ENCODE data around the gene ADAMTS2.

The ADAMTS2 gene

GRCh38 chr5:179322071-179323025 is 22.9 kb downstream of the ADAMTS2 start:
- Histone ChIP-seq H3K4me3 (no peak overlapping the region), H3K36me3 (ENCODE audit: insufficient read depth, low read length) (no peaks in the 10 kb centered on the region), H3K9ac (ENCODE audit: insufficient read length) (no peak overlapping the region), H3K27ac (no peak overlapping the region), H3K9me3 (ENCODE audit: low read depth, low read length) (no peaks in the 10 kb centered on the region)
- DNase-seq (ENCODE audit: low read depth, low spot score) = no peak
- TF ChIP-seq EZH2 (IDR thresholded peaks at IDR 0.05) (no peak), FOXP2 (optimal IDR thresholded peaks at IDR 0.05; ENCODE audit: control extremely low read depth, extremely low read length, insufficient read depth) (no peak), POLR2AphosphoS5 (IDR thresholded peaks at IDR 0.05; ENCODE audit: borderline replicate concordance, low read depth, low read length) (no peak)

GRCh38 chr5:179321206-179321987 is 23.9 kb downstream of the ADAMTS2 start:
- H3K27ac ChIP-seq = no peak overlapping the region
- no peak overlapping the region for H3K9ac ChIP-seq (ENCODE audit: insufficient read length)
- no peaks in the 10 kb centered on the region for H3K9me3 ChIP-seq (ENCODE audit: low read depth, low read length)
- DNase-seq (ENCODE audit: low read depth, low spot score) = no peak
- H3K36me3 ChIP-seq (ENCODE audit: insufficient read depth, low read length) = no peaks in the 10 kb centered on the region
- no peak overlapping the region for H3K4me3 ChIP-seq
- no peak for TF ChIP-seq POLR2AphosphoS5 (IDR thresholded peaks at IDR 0.05; ENCODE audit: borderline replicate concordance, low read depth, low read length)

- H3K4me3 ChIP-seq = no peak overlapping the region
- DNase-seq (ENCODE audit: low read depth, low spot score) = no peak
- TF ChIP-seq POLR2AphosphoS5 (IDR thresholded peaks at IDR 0.05; ENCODE audit: borderline replicate concordance, low read depth, low read length) = no peak
- TF ChIP-seq EZH2 (IDR thresholded peaks at IDR 0.05) = no peak
- TF ChIP-seq FOXP2 (optimal IDR thresholded peaks at IDR 0.05; ENCODE audit: control extremely low read depth, extremely low read length, insufficient read depth) = no peak
- H3K36me3 ChIP-seq (ENCODE audit: insufficient read depth, low read length) = no peaks in the 10 kb centered on the region
- H3K27ac ChIP-seq = no peak overlapping the region
- no peak overlapping the region for H3K9ac ChIP-seq (ENCODE audit: insufficient read length)
- H3K9me3 ChIP-seq (ENCODE audit: low read depth, low read length) = no peaks in the 10 kb centered on the region
These were observed 25.4 kb downstream of the ADAMTS2 start for GRCh38 chr5:179319741-179320281.

GRCh38 chr5:179319123-179319522 is 26.1 kb downstream of the ADAMTS2 start:
- no peak overlapping the region for H3K4me3 ChIP-seq
- no peak for TF ChIP-seq POLR2AphosphoS5 (IDR thresholded peaks at IDR 0.05; ENCODE audit: borderline replicate concordance, low read depth, low read length)
- TF ChIP-seq EZH2 (IDR thresholded peaks at IDR 0.05) = no peak
- TF ChIP-seq FOXP2 (optimal IDR thresholded peaks at IDR 0.05; ENCODE audit: control extremely low read depth, extremely low read length, insufficient read depth) = no peak
- DNase-seq (ENCODE audit: low read depth, low spot score) = no peak
- no peak overlapping the region for H3K27ac ChIP-seq
- H3K9ac ChIP-seq (ENCODE audit: insufficient read length) = no peak overlapping the region
- no peaks in the 10 kb centered on the region for H3K36me3 ChIP-seq (ENCODE audit: insufficient read depth, low read length)
- no peaks in the 10 kb centered on the region for H3K9me3 ChIP-seq (ENCODE audit: low read depth, low read length)

- no peak for TF ChIP-seq POLR2AphosphoS5 (IDR thresholded peaks at IDR 0.05; ENCODE audit: borderline replicate concordance, low read depth, low read length)
- TF ChIP-seq FOXP2 (optimal IDR thresholded peaks at IDR 0.05; ENCODE audit: control extremely low read depth, extremely low read length, insufficient read depth) = no peak
- TF ChIP-seq EZH2 (IDR thresholded peaks at IDR 0.05) = no peak
- no peak for DNase-seq (ENCODE audit: low read depth, low spot score)
- Histone ChIP-seq H3K9me3 (ENCODE audit: low read depth, low read length) (no peaks in the 10 kb centered on the region), H3K27ac (no peak overlapping the region), H3K36me3 (ENCODE audit: insufficient read depth, low read length) (no peaks in the 10 kb centered on the region), H3K9ac (ENCODE audit: insufficient read length) (no peak overlapping the region), H3K4me3 (no peak overlapping the region)
These were observed 26.9 kb downstream of the ADAMTS2 start for GRCh38 chr5:179318221-179318955.

- DNase-seq (ENCODE audit: low read depth, low spot score) = no peak
- Histone ChIP-seq H3K9me3 (ENCODE audit: low read depth, low read length) (no peaks in the 10 kb centered on the region), H3K27ac (no peak overlapping the region), H3K4me3 (no peak overlapping the region), H3K9ac (ENCODE audit: insufficient read length) (no peak overlapping the region), H3K36me3 (ENCODE audit: insufficient read depth, low read length) (no peaks in the 10 kb centered on the region)
- TF ChIP-seq POLR2AphosphoS5 (IDR thresholded peaks at IDR 0.05; ENCODE audit: borderline replicate concordance, low read depth, low read length) = no peak
- no peak for TF ChIP-seq EZH2 (IDR thresholded peaks at IDR 0.05)
- TF ChIP-seq FOXP2 (optimal IDR thresholded peaks at IDR 0.05; ENCODE audit: control extremely low read depth, extremely low read length, insufficient read depth) = no peak
These were observed 27.6 kb downstream of the ADAMTS2 start for GRCh38 chr5:179317411-179318220.

GRCh38 chr5:179316982-179317381 is 28.3 kb downstream of the ADAMTS2 start:
- H3K9me3 ChIP-seq (ENCODE audit: low read depth, low read length) = no peaks in the 10 kb centered on the region
- TF ChIP-seq FOXP2 (optimal IDR thresholded peaks at IDR 0.05; ENCODE audit: control extremely low read depth, extremely low read length, insufficient read depth) (no peak), EZH2 (IDR thresholded peaks at IDR 0.05) (no peak), POLR2AphosphoS5 (IDR thresholded peaks at IDR 0.05; ENCODE audit: borderline replicate concordance, low read depth, low read length) (no peak)
- no peaks in the 10 kb centered on the region for H3K36me3 ChIP-seq (ENCODE audit: insufficient read depth, low read length)
- no peak overlapping the region for H3K4me3 ChIP-seq
- no peak for DNase-seq (ENCODE audit: low read depth, low spot score)
- H3K27ac ChIP-seq = no peak overlapping the region
- no peak overlapping the region for H3K9ac ChIP-seq (ENCODE audit: insufficient read length)
